Natural killer cell (primary cell): ENCODE results near the gene HS6ST2. TPM values are rescaled to one million over a fixed set of nuclear protein-coding genes. Genes with fewer than 3 reads are reported as not detected.

ENCODE experiments used
- ATAC-seq, 3 donors: fragments of 150-1000 bp in 2 of 3; fragments of 200-7000 bp in 1 of 3; cut with Tn5 transposase; 1 replicate in 1 of 3; 2 replicates in 2 of 3; pipeline ENCODE4 v1.10.0; 2021; ENCODE audit warnings: mild to moderate bottlenecking in 2 of 3, moderate library complexity in 2 of 3
- DNase-seq, 2 donors: peaks; one replicate each; pipeline versions ENCODE4 v3.0.0 to v3.0.0-alpha.2; 2013 to 2021; ENCODE audit warnings: mixed read lengths in 1 of 2
- H3K27ac ChIP-seq: one replicate; pipeline ENCODE4 v1.5.1; 2013; ENCODE audit warnings: mild to moderate bottlenecking, low read length
- H3K27me3 ChIP-seq: one replicate; pipeline ENCODE4 v1.6.1; 2013; ENCODE audit warnings: low read length; ENCODE audit not compliant: control insufficient read depth, insufficient read depth
- H3K36me3 ChIP-seq: one replicate; pipeline ENCODE4 v1.6.1; 2013; ENCODE audit warnings: low read length; ENCODE audit not compliant: control insufficient read depth, insufficient read depth
- H3K4me1 ChIP-seq: one replicate; pipeline ENCODE4 v1.6.1; 2013; ENCODE audit warnings: low read length; ENCODE audit not compliant: control insufficient read depth, insufficient read depth
- H3K4me3 ChIP-seq: one replicate; pipeline ENCODE4 v1.5.1; 2013; ENCODE audit warnings: low read length
- H3K9me3 ChIP-seq: one replicate; pipeline ENCODE4 v1.6.1; 2013; ENCODE audit warnings: low read length; ENCODE audit not compliant: control insufficient read depth, insufficient read depth
- H3K27ac Mint-ChIP-seq, 2 donors: one replicate each; pipeline ENCODE4 v1.8.0; 2022; ENCODE audit warnings: mild to moderate bottlenecking in 2 of 2, mixed read lengths in 2 of 2, moderate library complexity in 1 of 2
- H3K27me3 Mint-ChIP-seq, 2 donors: one replicate each; pipeline ENCODE4 v1.8.0; 2022; ENCODE audit warnings: low read depth in 2 of 2, mixed read lengths in 2 of 2
- H3K36me3 Mint-ChIP-seq: one replicate; pipeline ENCODE4 v1.8.0; 2022; ENCODE audit warnings: mixed read lengths
- H3K4me1 Mint-ChIP-seq, 2 donors: one replicate each; pipeline ENCODE4 v1.8.0; 2022; ENCODE audit warnings: mixed read lengths in 2 of 2
- H3K4me3 Mint-ChIP-seq: one replicate; pipeline ENCODE4 v1.8.0; 2022; ENCODE audit warnings: mild to moderate bottlenecking, moderate library complexity, mixed read lengths
- H3K9me3 Mint-ChIP-seq, 2 donors: one replicate each; pipeline ENCODE4 v1.8.0; 2022; ENCODE audit warnings: mixed read lengths in 2 of 2
- CTCF ChIP-seq: fragments of 200-600 bp; IDR thresholded peaks from one replicate; pipeline ENCODE4 v1.8.0; 2022; ENCODE audit warnings: antibody characterized with exemption
- WGBS: methylation state at CpG from one replicate; pipeline ENCODE4 v1.1.7; 2013; ENCODE audit warnings: missing lambda C conversion rate; ENCODE audit not compliant: insufficient coverage; 5-methylcytosine and 5-hydroxymethylcytosine counted together
- intact Hi-C: fragments of 100-400 bp; cut with micrococcal nuclease; formaldehyde crosslinking; loops from one replicate; pipeline ENCODE4 v1.14.2; 2022
- total RNA-seq, 4 donors: library from RNA; stranded (reverse); fragments of 120-200 nt in 1 of 4; gene quantifications; one replicate each; pipeline versions ENCODE4 v1.2.3 to v1.2.4, GENCODE V29; 2013 to 2022

HS6ST2 gene
- total RNA-seq, 3 donors from 2014 or later (not counting 1 experiment from before 2014, with no cell fraction given), result not detected

GRCh38 chrX:132848296-132848970 is 110.0 kb downstream of the HS6ST2 start:
- Mint-ChIP-seq H3K27ac (no peak overlapping the region), H3K36me3 (no peaks in the 10 kb centered on the region), H3K9me3 (no peaks in the 10 kb centered on the region), H3K4me3 (no peak overlapping the region), H3K27me3 (peaks cover 13 to 66% of the 10 kb centered on the region in 2 donors), H3K4me1 (no peaks in the 10 kb centered on the region)
- H3K9me3 ChIP-seq, result no peaks in the 10 kb centered on the region
- H3K36me3 ChIP-seq, result no peaks in the 10 kb centered on the region
- no peaks in the 10 kb centered on the region for H3K27me3 ChIP-seq
- 89% methylated on average over 6 of the region's 6 CpGs for WGBS
- intact Hi-C loops, result no loop called here
- no peak for TF ChIP-seq CTCF
- no peak overlapping the region for H3K27ac ChIP-seq
- ATAC-seq (no peak), DNase-seq (no peak)
- no peaks in the 10 kb centered on the region for H3K4me1 ChIP-seq
- H3K4me3 ChIP-seq, result no peak overlapping the region

GRCh38 chrX:132843363-132843762 is 115.1 kb downstream of the HS6ST2 start:
- Histone ChIP-seq H3K27me3 (no peaks in the 10 kb centered on the region), H3K36me3 (no peaks in the 10 kb centered on the region), H3K27ac (no peak overlapping the region), H3K9me3 (no peaks in the 10 kb centered on the region), H3K4me3 (no peak overlapping the region), H3K4me1 (no peaks in the 10 kb centered on the region)
- WGBS, result 80% methylated on average over 1 of the region's 5 CpGs
- DNase-seq (no peak), ATAC-seq (no peak)
- peaks cover 0 to 6% of the 10 kb centered on the region in 2 donors for H3K4me1 Mint-ChIP-seq
- intact Hi-C loops, result no loop called here
- H3K27ac Mint-ChIP-seq, result no peak overlapping the region
- H3K27me3 Mint-ChIP-seq, result peaks cover 17 to 44% of the 10 kb centered on the region in 2 donors
- no peaks in the 10 kb centered on the region for H3K36me3 Mint-ChIP-seq
- no peaks in the 10 kb centered on the region for H3K9me3 Mint-ChIP-seq
- no peak overlapping the region for H3K4me3 Mint-ChIP-seq
- no peak for TF ChIP-seq CTCF

- Histone ChIP-seq H3K4me1 (no peaks in the 10 kb centered on the region), H3K27me3 (no peaks in the 10 kb centered on the region), H3K4me3 (no peak overlapping the region), H3K27ac (no peak overlapping the region), H3K9me3 (no peaks in the 10 kb centered on the region), H3K36me3 (no peaks in the 10 kb centered on the region)
- H3K27ac Mint-ChIP-seq, result no peak overlapping the region
- no peak for ATAC-seq
- H3K27me3 Mint-ChIP-seq, result peaks cover 17 to 40% of the 10 kb centered on the region in 2 donors
- H3K36me3 Mint-ChIP-seq, result no peaks in the 10 kb centered on the region
- H3K9me3 Mint-ChIP-seq, result no peaks in the 10 kb centered on the region
- intact Hi-C loops, result no loop called here
- 88% methylated on average over 4 of the region's 4 CpGs for WGBS
- DNase-seq, result no peak
- peaks cover 0 to 6% of the 10 kb centered on the region in 2 donors for H3K4me1 Mint-ChIP-seq
- TF ChIP-seq CTCF, result no peak
- no peak overlapping the region for H3K4me3 Mint-ChIP-seq
These were observed 115.8 kb downstream of the HS6ST2 start for GRCh38 chrX:132842460-132843238.
